GM19351 (cell line): ENCODE results near the gene PPP3CA.
A peak's percentile ranks its signal among the peaks of the same experiment; 100 is the strongest.

Source experiments
- ATAC-seq: cut with Tn5 transposase; IDR thresholded peaks from one replicate; pipeline ENCODE4 v1.9.1; 2021; ENCODE audit warnings: mild to moderate bottlenecking, moderate library complexity; ENCODE audit not compliant: unreplicated experiment

Gene PPP3CA

GRCh38 chr4:101332424-101332823 is 14.9 kb downstream of the PPP3CA start:
- no peak for ATAC-seq

- no peak for ATAC-seq
Observed at GRCh38 chr4:101331017-101331416, 16.3 kb downstream of the PPP3CA start.

GRCh38 chr4:101329592-101329991 is 17.7 kb downstream of the PPP3CA start:
- ATAC-seq: no peak

- peak; percentile 95 for ATAC-seq
Observed at GRCh38 chr4:101328063-101328602, 19.2 kb downstream of the PPP3CA start.

- no peak for ATAC-seq
Observed at GRCh38 chr4:101326576-101326975, 20.8 kb downstream of the PPP3CA start.

- no peak for ATAC-seq
Observed at GRCh38 chr4:101322743-101323142, 24.6 kb downstream of the PPP3CA start.

GRCh38 chr4:101321481-101322042 is 25.8 kb downstream of the PPP3CA start:
- no peak for ATAC-seq

- ATAC-seq: no peak
Observed at GRCh38 chr4:101315786-101316185, 31.5 kb downstream of the PPP3CA start.

GRCh38 chr4:101315041-101315440 is 32.3 kb downstream of the PPP3CA start:
- no peak for ATAC-seq

GRCh38 chr4:101309925-101310324 is 37.4 kb downstream of the PPP3CA start:
- ATAC-seq: no peak

- no peak for ATAC-seq
Observed at GRCh38 chr4:101307899-101308298, 39.4 kb downstream of the PPP3CA start.

GRCh38 chr4:101306764-101307615 is 40.3 kb downstream of the PPP3CA start:
- peak; percentile 16 for ATAC-seq

- ATAC-seq: peak; percentile 79
Observed at GRCh38 chr4:101306225-101306624, 41.1 kb downstream of the PPP3CA start.

GRCh38 chr4:101304916-101305315 is 42.4 kb downstream of the PPP3CA start:
- ATAC-seq: no peak

GRCh38 chr4:101299899-101300540 is 47.3 kb downstream of the PPP3CA start:
- ATAC-seq: no peak

GRCh38 chr4:101299021-101299420 is 48.3 kb downstream of the PPP3CA start:
- ATAC-seq: no peak

GRCh38 chr4:101295691-101296090 is 51.6 kb downstream of the PPP3CA start:
- ATAC-seq: no peak

GRCh38 chr4:101294597-101294996 is 52.7 kb downstream of the PPP3CA start:
- no peak for ATAC-seq

GRCh38 chr4:101292901-101293300 is 54.4 kb downstream of the PPP3CA start:
- no peak for ATAC-seq

GRCh38 chr4:101292214-101292613 is 55.1 kb downstream of the PPP3CA start:
- ATAC-seq: no peak

- ATAC-seq: no peak
Observed at GRCh38 chr4:101291198-101291597, 56.1 kb downstream of the PPP3CA start.

- no peak for ATAC-seq
Observed at GRCh38 chr4:101290654-101291053, 56.7 kb downstream of the PPP3CA start.
